NCI-H774 (cell line): ENCODE results near the gene ITPK1.

Source experiments
- DNase-seq: peaks from one replicate; lab custom pipeline; 2025; lab: John Stamatoyannopoulos, UW

The ITPK1 gene

GRCh38 chr14:92951912-92952471, 163.7 kb downstream of the ITPK1 start:
- peak; percentile 65 for DNase-seq

- no peak for DNase-seq
Observed at GRCh38 chr14:92951261-92951660, 164.5 kb downstream of the ITPK1 start.

GRCh38 chr14:92950773-92951172, 165.0 kb downstream of the ITPK1 start:
- no peak for DNase-seq

GRCh38 chr14:92950193-92950540, 165.6 kb downstream of the ITPK1 start:
- DNase-seq, result no peak

- DNase-seq, result no peak
Observed at GRCh38 chr14:92949496-92950192, 166.1 kb downstream of the ITPK1 start.

GRCh38 chr14:92948647-92949046, 167.1 kb downstream of the ITPK1 start:
- no peak for DNase-seq

- no peak for DNase-seq
Observed at GRCh38 chr14:92946847-92947545, 168.7 kb downstream of the ITPK1 start.

GRCh38 chr14:92945959-92946846, 169.5 kb downstream of the ITPK1 start:
- DNase-seq, result peak; percentile 28

- no peak for DNase-seq
Observed at GRCh38 chr14:92945544-92945943, 170.2 kb downstream of the ITPK1 start.

GRCh38 chr14:92944976-92945375, 170.7 kb downstream of the ITPK1 start:
- peak; percentile 48 for DNase-seq

GRCh38 chr14:92943855-92944570, 171.7 kb downstream of the ITPK1 start:
- no peak for DNase-seq

GRCh38 chr14:92942976-92943710, 172.6 kb downstream of the ITPK1 start:
- DNase-seq, result no peak

- DNase-seq, result no peak
Observed at GRCh38 chr14:92942576-92942975, 173.1 kb downstream of the ITPK1 start.

GRCh38 chr14:92942136-92942535, 173.6 kb downstream of the ITPK1 start:
- no peak for DNase-seq

- no peak for DNase-seq
Observed at GRCh38 chr14:92941531-92941930, 174.2 kb downstream of the ITPK1 start.

- DNase-seq, result no peak
Observed at GRCh38 chr14:92940543-92940942, 175.2 kb downstream of the ITPK1 start.

GRCh38 chr14:92939699-92940098, 176.0 kb downstream of the ITPK1 start:
- DNase-seq, result no peak

- no peak for DNase-seq
Observed at GRCh38 chr14:92938890-92939671, 176.6 kb downstream of the ITPK1 start.

- DNase-seq, result no peak
Observed at GRCh38 chr14:92938235-92938875, 177.4 kb downstream of the ITPK1 start.
